HG03558 (cell line): ENCODE measurements around the gene ZMIZ1.

Experiments
- ATAC-seq: cut with Tn5 transposase; IDR thresholded peaks from one replicate; pipeline ENCODE4 v1.9.1; 2021; ENCODE audit warnings: moderate number of reproducible peaks; ENCODE audit not compliant: unreplicated experiment; ENCODE audit errors: extremely low read depth

Gene ZMIZ1

GRCh38 chr10:79236433-79236765, 167.6 kb downstream of the ZMIZ1 start:
- ATAC-seq, result no peak

- no peak for ATAC-seq
Measured at GRCh38 chr10:79237454-79238157, 168.8 kb downstream of the ZMIZ1 start.

- ATAC-seq, result no peak
Measured at GRCh38 chr10:79238158-79238520, 169.4 kb downstream of the ZMIZ1 start.

- ATAC-seq, result no peak
Measured at GRCh38 chr10:79238606-79239005, 169.8 kb downstream of the ZMIZ1 start.

- ATAC-seq, result no peak
Measured at GRCh38 chr10:79239275-79239779, 170.6 kb downstream of the ZMIZ1 start.

- ATAC-seq, result no peak
Measured at GRCh38 chr10:79239924-79240581, 171.3 kb downstream of the ZMIZ1 start.

GRCh38 chr10:79241629-79241989, 172.8 kb downstream of the ZMIZ1 start:
- no peak for ATAC-seq

- peak; percentile 28 for ATAC-seq
Measured at GRCh38 chr10:79241990-79242619, 173.3 kb downstream of the ZMIZ1 start.

GRCh38 chr10:79242620-79243152, 173.9 kb downstream of the ZMIZ1 start:
- no peak for ATAC-seq

- peak; percentile 20 for ATAC-seq
Measured at GRCh38 chr10:79243181-79244067, 174.7 kb downstream of the ZMIZ1 start.

GRCh38 chr10:79244068-79244442, 175.3 kb downstream of the ZMIZ1 start:
- no peak for ATAC-seq

- no peak for ATAC-seq
Measured at GRCh38 chr10:79244841-79245504, 176.2 kb downstream of the ZMIZ1 start.

- ATAC-seq, result no peak
Measured at GRCh38 chr10:79245539-79246208, 176.9 kb downstream of the ZMIZ1 start.

GRCh38 chr10:79246209-79246581, 177.4 kb downstream of the ZMIZ1 start:
- no peak for ATAC-seq

- ATAC-seq, result no peak
Measured at GRCh38 chr10:79246606-79247275, 178.0 kb downstream of the ZMIZ1 start.

- no peak for ATAC-seq
Measured at GRCh38 chr10:79247373-79248137, 178.8 kb downstream of the ZMIZ1 start.

- no peak for ATAC-seq
Measured at GRCh38 chr10:79248341-79249185, 179.8 kb downstream of the ZMIZ1 start.
